Activated gamma-delta T cell treated with Interleukin-2 at 50 U/mL for 16 hours (primary cell): Measurements from ENCODE around the gene DVL2.
"Not testable (repeated sequence)": the region's sequence is repeated elsewhere in the genome, so short reads cannot be mapped to it uniquely, and the experiment has no call there.

Experiments used
- DNase-seq: peaks from one replicate; pipeline ENCODE4 v3.0.0-alpha.2; 2020

Gene DVL2

GRCh38 chr17:7191571-7192270 lies 42.6 kb downstream of the DVL2 start:
- DNase-seq = no peak

GRCh38 chr17:7191069-7191468 lies 43.2 kb downstream of the DVL2 start:
- DNase-seq = no peak

- no peak for DNase-seq
Observed at GRCh38 chr17:7190276-7190917, 43.9 kb downstream of the DVL2 start.

- DNase-seq = no peak
Observed at GRCh38 chr17:7186241-7186640, 48.1 kb downstream of the DVL2 start.

- DNase-seq = no peak
Observed at GRCh38 chr17:7184647-7185046, 49.7 kb downstream of the DVL2 start.

GRCh38 chr17:7184091-7184488 lies 50.2 kb downstream of the DVL2 start:
- no peak for DNase-seq

- DNase-seq = no peak
Observed at GRCh38 chr17:7183433-7184090, 50.8 kb downstream of the DVL2 start.

GRCh38 chr17:7182101-7182500 lies 52.2 kb downstream of the DVL2 start:
- not testable (repeated sequence) for DNase-seq

GRCh38 chr17:7179317-7180254 lies 54.7 kb downstream of the DVL2 start, which contains the start of gene ASGR1:
Gene ASGR1, minus strand, starts transcription at chr17:7179370. Its CDS starts 807 bp downstream, at chr17:7178563.
- DNase-seq = no peak

GRCh38 chr17:7178973-7179316 lies 55.4 kb downstream of the DVL2 start:
- no peak for DNase-seq

- no peak for DNase-seq
Observed at GRCh38 chr17:7177954-7178477, 56.3 kb downstream of the DVL2 start.

GRCh38 chr17:7177191-7177953 lies 56.9 kb downstream of the DVL2 start:
- DNase-seq = peak; percentile 53

- DNase-seq = no peak
Observed at GRCh38 chr17:7176841-7177190, 57.5 kb downstream of the DVL2 start.

GRCh38 chr17:7176107-7176840 lies 58.0 kb downstream of the DVL2 start:
- DNase-seq = no peak
